ENCODE measurements around the gene CNBD2.

DNA sequence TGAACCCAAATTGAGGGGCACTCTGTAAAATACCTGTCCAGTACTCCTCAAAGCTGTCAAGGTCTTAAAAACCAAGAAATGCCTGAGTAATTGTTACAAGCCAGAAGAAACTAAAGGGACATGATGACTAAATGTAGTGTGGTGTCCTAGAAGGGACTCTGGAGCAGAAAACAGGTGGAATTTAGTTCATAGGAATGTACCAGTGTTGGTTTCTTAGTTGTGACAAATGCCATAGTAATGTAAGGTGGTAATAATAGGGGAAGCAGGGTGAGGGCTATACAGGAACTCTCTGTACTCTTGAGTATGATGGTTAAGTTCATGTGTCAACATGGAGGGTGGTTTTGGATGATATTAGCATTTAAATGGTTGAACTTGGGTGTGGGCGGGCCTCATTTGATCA is 92.3 kb downstream of the CNBD2 start:
- TF ChIP-seq RAD21 (IDR thresholded peaks at IDR 0.05; ENCODE audit: insufficient read depth, low read depth, low read length) (no peak), TCF12 (IDR thresholded peaks at IDR 0.05; ENCODE audit: low read depth, low read length) (no peak), EP300 (IDR thresholded peaks at IDR 0.05; ENCODE audit: borderline replicate concordance in 1 of 2, control insufficient read depth in 1 of 2, low read depth in 2 of 2, low read length in 2 of 2) (no peak), EZH2 (IDR thresholded peaks at IDR 0.05; ENCODE audit: borderline replicate concordance, control insufficient read depth, low read depth, low read length) (no peak), TAF1 (IDR thresholded peaks at IDR 0.05; ENCODE audit: borderline replicate concordance, low read depth, low read length) (no peak), SIN3A (IDR thresholded peaks at IDR 0.05; ENCODE audit: low read depth, low read length) (no peak), SRF (IDR thresholded peaks at IDR 0.05; ENCODE audit: low read depth in 2 of 2, low read length in 2 of 2) (no peak), ZNF274 (IDR thresholded peaks at IDR 0.05; ENCODE audit: insufficient read depth, insufficient read length) (no peak), RFX5 (IDR thresholded peaks at IDR 0.05; ENCODE audit: low read depth, low read length) (no peak), KDM1A (IDR thresholded peaks at IDR 0.05; ENCODE audit: borderline replicate concordance) (no peak), ELK1 (IDR thresholded peaks at IDR 0.05; ENCODE audit: low read depth, low read length) (no peak)
- TF ChIP-seq, protein P1, sequence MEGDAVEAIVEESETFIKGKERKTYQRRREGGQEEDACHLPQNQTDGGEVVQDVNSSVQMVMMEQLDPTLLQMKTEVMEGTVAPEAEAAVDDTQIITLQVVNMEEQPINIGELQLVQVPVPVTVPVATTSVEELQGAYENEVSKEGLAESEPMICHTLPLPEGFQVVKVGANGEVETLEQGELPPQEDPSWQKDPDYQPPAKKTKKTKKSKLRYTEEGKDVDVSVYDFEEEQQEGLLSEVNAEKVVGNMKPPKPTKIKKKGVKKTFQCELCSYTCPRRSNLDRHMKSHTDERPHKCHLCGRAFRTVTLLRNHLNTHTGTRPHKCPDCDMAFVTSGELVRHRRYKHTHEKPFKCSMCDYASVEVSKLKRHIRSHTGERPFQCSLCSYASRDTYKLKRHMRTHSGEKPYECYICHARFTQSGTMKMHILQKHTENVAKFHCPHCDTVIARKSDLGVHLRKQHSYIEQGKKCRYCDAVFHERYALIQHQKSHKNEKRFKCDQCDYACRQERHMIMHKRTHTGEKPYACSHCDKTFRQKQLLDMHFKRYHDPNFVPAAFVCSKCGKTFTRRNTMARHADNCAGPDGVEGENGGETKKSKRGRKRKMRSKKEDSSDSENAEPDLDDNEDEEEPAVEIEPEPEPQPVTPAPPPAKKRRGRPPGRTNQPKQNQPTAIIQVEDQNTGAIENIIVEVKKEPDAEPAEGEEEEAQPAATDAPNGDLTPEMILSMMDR (IDR thresholded peaks at IDR 0.05 in 2 of 3, conservative IDR thresholded peaks at IDR 0.05 in 1 of 3; ENCODE audit: control insufficient read depth in 2 of 3, extremely low read depth in 1 of 3, insufficient read depth in 1 of 3, low read depth in 3 of 3, low read length in 3 of 3), result no peak

Data from GM12878 (cell line).